GM12892 (cell line): ENCODE results near the gene TCF12.

Experiments
- POLR2A ChIP-seq: IDR thresholded peaks from 2 replicates; pipeline ENCODE4 v1.6.1; 2011; ENCODE audit warnings: low read depth, low read length, control low read depth
- POLR2AphosphoS5 ChIP-seq: IDR thresholded peaks from 2 replicates; pipeline ENCODE4 v1.6.1; 2011; ENCODE audit warnings: low read depth, low read length, control low read depth
- TAF1 ChIP-seq: IDR thresholded peaks from 2 replicates; pipeline ENCODE4 v1.6.1; 2011; ENCODE audit warnings: low read depth, mild to moderate bottlenecking, control low read depth, low read length, borderline replicate concordance

GRCh38 chr15:57213862-57214261 is 295.4 kb downstream of the TCF12 start:
- TF ChIP-seq POLR2AphosphoS5 (no peak), POLR2A (no peak), TAF1 (no peak)
